Loucy (cell line): ENCODE data around the gene PLIN1.

ENCODE experiments used
- CTCF ChIP-seq: fragments of 200-600 bp; sonication (generic); conservative IDR thresholded peaks from 2 replicates; pipeline ENCODE4 v1.5.1; 2014; ENCODE audit warnings: mild to moderate bottlenecking, antibody characterized with exemption, low read length
- EZH2phosphoT487 ChIP-seq: fragments of 200-600 bp; IDR thresholded peaks from 2 replicates; pipeline ENCODE4 v1.6.1; 2018; ENCODE audit warnings: antibody characterized with exemption, mild to moderate bottlenecking, moderate library complexity, borderline replicate concordance

GRCh38 chr15:89649013-89649625, 30.0 kb downstream of the PLIN1 start:
- TF ChIP-seq CTCF (no peak), EZH2phosphoT487 (no peak)
